Measurements from ENCODE around the gene SIAH1. TPM values are rescaled to one million over a fixed set of nuclear protein-coding genes. Genes with fewer than 3 reads are reported as not detected.

SIAH1 gene
- polyA plus RNA-seq, 1 donor from 2014 or later, result 96.6 TPM

GRCh38 chr16:48393485-48394354, 8.5 kb upstream of the SIAH1 start:
- H3K79me2 ChIP-seq (replicated peaks; ENCODE audit: insufficient read depth, low read length), result no peaks in the 10 kb centered on the region
- no peaks in the 10 kb centered on the region for H3K9me3 ChIP-seq (ENCODE audit: low read length)
- no peak for TF ChIP-seq MXI1 (conservative IDR thresholded peaks at IDR 0.05; ENCODE audit: poor library complexity, severe bottlenecking)
- no peak for TF ChIP-seq REST (IDR thresholded peaks at IDR 0.05; ENCODE audit: borderline replicate concordance)
- TF ChIP-seq RAD21 (conservative IDR thresholded peaks at IDR 0.05), result no peak
- TF ChIP-seq SMC3 (conservative IDR thresholded peaks at IDR 0.05; ENCODE audit: poor library complexity), result no peak
- no peak for TF ChIP-seq POLR2AphosphoS5 (IDR thresholded peaks at IDR 0.05)
- TF ChIP-seq EP300 (conservative IDR thresholded peaks at IDR 0.05; ENCODE audit: poor library complexity, severe bottlenecking), result peak; percentile 34
- TF ChIP-seq CTCF (IDR thresholded peaks at IDR 0.05; ENCODE audit: poor library complexity, severe bottlenecking), result no peak
- TF ChIP-seq EZH2 (IDR thresholded peaks at IDR 0.05; ENCODE audit: borderline replicate concordance, insufficient read depth, low read length, poor library complexity, severe bottlenecking), result no peak
- peak overlapping the region; percentile 32 for H3K4me3 ChIP-seq (ENCODE audit: low read length)
- H3K27ac ChIP-seq (ENCODE audit: low read length), result peak overlapping the region; percentile 69
- no peaks in the 10 kb centered on the region for H3K36me3 ChIP-seq (ENCODE audit: insufficient read depth, low read length)
- no peaks in the 10 kb centered on the region for H3K9me2 ChIP-seq (ENCODE audit: insufficient read depth, low read length)
- H3F3A ChIP-seq (ENCODE audit: insufficient read depth, low read length, poor library complexity, severe bottlenecking), result peaks cover 3% of the 10 kb centered on the region
- H3K9ac ChIP-seq (ENCODE audit: low read length), result peak overlapping the region; percentile 46
- no peaks in the 10 kb centered on the region for H4K20me1 ChIP-seq (ENCODE audit: insufficient read depth)
- H3K4me2 ChIP-seq (ENCODE audit: low read length), result no peak overlapping the region
- H2AFZ ChIP-seq (ENCODE audit: low read depth, low read length), result peak overlapping the region; percentile 1
- no peaks in the 10 kb centered on the region for H3K27me3 ChIP-seq (ENCODE audit: insufficient read depth, low read depth, low read length)

- Histone ChIP-seq H3K4me2 (ENCODE audit: low read length) (no peak overlapping the region), H3K27me3 (ENCODE audit: insufficient read depth, low read depth, low read length) (no peaks in the 10 kb centered on the region), H3K4me3 (ENCODE audit: low read length) (no peak overlapping the region), H3K9me2 (ENCODE audit: insufficient read depth, low read length) (no peaks in the 10 kb centered on the region), H2AFZ (ENCODE audit: low read depth, low read length) (no peak overlapping the region), H3F3A (ENCODE audit: insufficient read depth, low read length, poor library complexity, severe bottlenecking) (peaks cover 3% of the 10 kb centered on the region), H3K36me3 (ENCODE audit: insufficient read depth, low read length) (no peaks in the 10 kb centered on the region), H3K9me3 (ENCODE audit: low read length) (no peaks in the 10 kb centered on the region), H3K27ac (ENCODE audit: low read length) (no peak overlapping the region), H3K9ac (ENCODE audit: low read length) (no peak overlapping the region), H4K20me1 (ENCODE audit: insufficient read depth) (no peaks in the 10 kb centered on the region), H3K79me2 (replicated peaks; ENCODE audit: insufficient read depth, low read length) (no peaks in the 10 kb centered on the region)
- TF ChIP-seq EP300 (conservative IDR thresholded peaks at IDR 0.05; ENCODE audit: poor library complexity, severe bottlenecking) (no peak), RAD21 (conservative IDR thresholded peaks at IDR 0.05) (no peak)
Measured at GRCh38 chr16:48392407-48392806, 7.2 kb upstream of the SIAH1 start.

Data from neural cell (in vitro differentiated cells).